ENCODE measurements around the gene CDX1.

CDX1 gene

GRCh38 chr5:150186897-150187296 lies 20.3 kb downstream of the CDX1 start:
- no peak overlapping the region for H3K4me3 Mint-ChIP-seq
- no peak overlapping the region for H3K27ac Mint-ChIP-seq

GRCh38 chr5:150188146-150188842 lies 21.7 kb downstream of the CDX1 start:
- H3K9me3 Mint-ChIP-seq = no peaks in the 10 kb centered on the region
- no peaks in the 10 kb centered on the region for H3K36me3 Mint-ChIP-seq (ENCODE audit: low read depth)
- no peak overlapping the region for H3K27ac Mint-ChIP-seq
- peaks cover 27% of the 10 kb centered on the region for H3K27me3 Mint-ChIP-seq
- no peak overlapping the region for H3K4me3 Mint-ChIP-seq
- H3K4me1 Mint-ChIP-seq (ENCODE audit: low read depth) = no peaks in the 10 kb centered on the region

More at GRCh38 chr5:150186897-150187296, 20.3 kb downstream of the CDX1 start:
- H3K27me3 Mint-ChIP-seq = peaks cover 23% of the 10 kb centered on the region
- H3K4me1 Mint-ChIP-seq (ENCODE audit: low read depth) = no peaks in the 10 kb centered on the region
- no peaks in the 10 kb centered on the region for H3K9me3 Mint-ChIP-seq
- H3K36me3 Mint-ChIP-seq (ENCODE audit: low read depth) = no peaks in the 10 kb centered on the region

DNA sequence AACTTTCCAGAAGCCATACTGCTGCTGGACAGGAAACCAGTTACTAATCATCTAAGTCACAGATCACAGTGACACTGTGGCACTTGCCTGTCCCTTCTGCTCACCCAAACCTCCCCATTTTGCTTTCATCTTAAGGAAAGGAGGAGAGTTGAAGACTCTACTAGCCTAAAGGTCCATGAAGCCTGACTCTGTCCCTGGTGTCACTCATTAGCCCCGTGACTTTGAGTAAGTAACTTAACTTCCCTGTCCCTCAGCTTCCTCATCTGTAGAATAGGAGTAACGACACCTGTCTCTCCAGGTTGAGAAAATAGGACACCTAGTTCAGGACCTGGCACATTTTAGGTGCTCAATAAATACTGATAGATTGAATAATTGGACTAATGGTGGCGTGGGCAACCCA lies 22.7 kb downstream of the CDX1 start:
- Mint-ChIP-seq H3K27me3 (peaks cover 32% of the 10 kb centered on the region), H3K9me3 (no peaks in the 10 kb centered on the region), H3K4me1 (ENCODE audit: low read depth) (no peaks in the 10 kb centered on the region), H3K27ac (no peak overlapping the region), H3K36me3 (ENCODE audit: low read depth) (no peaks in the 10 kb centered on the region), H3K4me3 (no peak overlapping the region)

- Mint-ChIP-seq H3K4me3 (no peak within 1 kb of the TSS), H3K9me3 (no peaks in the 10 kb centered on the region), H3K36me3 (ENCODE audit: low read depth) (no peaks in the 10 kb centered on the region), H3K27ac (no peak within 1 kb of the TSS), H3K27me3 (peaks cover 32% of the 10 kb centered on the region), H3K4me1 (ENCODE audit: low read depth) (no peaks in the 10 kb centered on the region)
Observed at GRCh38 chr5:150189728-150190502, 23.3 kb downstream of the CDX1 start, which contains the start of gene SLC6A7. Gene SLC6A7, plus strand, starts transcription at chr5:150190062. Its CDS starts 266 bp downstream, at chr5:150190328.

DNA sequence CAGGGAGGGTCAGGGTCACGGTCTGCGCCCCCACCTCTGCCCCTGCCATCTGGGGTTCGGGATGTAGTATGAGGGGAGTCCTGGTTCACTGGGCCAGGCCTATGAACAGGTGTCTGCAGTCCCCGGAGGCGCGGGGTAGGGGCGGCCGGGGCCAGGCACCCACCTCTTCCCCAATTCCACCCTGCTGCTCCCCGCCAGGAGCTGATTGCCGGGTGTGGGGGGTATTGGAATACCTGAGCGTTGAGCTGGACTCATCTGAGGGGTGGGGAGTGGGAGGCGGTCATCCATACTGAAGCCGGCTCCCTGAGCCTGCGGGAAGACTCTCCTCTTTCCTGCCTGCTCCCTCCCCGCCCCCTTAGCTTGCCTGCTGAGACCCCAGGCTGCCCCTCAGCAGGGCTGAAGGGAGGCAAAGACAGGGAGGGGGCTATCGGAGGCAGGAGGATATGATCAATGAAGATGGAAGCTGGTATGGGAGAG lies 24.0 kb downstream of the CDX1 start:
- Mint-ChIP-seq H3K36me3 (ENCODE audit: low read depth) (no peaks in the 10 kb centered on the region), H3K4me3 (no peak overlapping the region), H3K27me3 (peaks cover 32% of the 10 kb centered on the region), H3K4me1 (ENCODE audit: low read depth) (no peaks in the 10 kb centered on the region), H3K27ac (no peak overlapping the region), H3K9me3 (no peaks in the 10 kb centered on the region)

- H3K27me3 Mint-ChIP-seq = peaks cover 32% of the 10 kb centered on the region
- no peak overlapping the region for H3K4me3 Mint-ChIP-seq
- H3K4me1 Mint-ChIP-seq (ENCODE audit: low read depth) = no peaks in the 10 kb centered on the region
Observed at GRCh38 chr5:150190987-150191386, 24.4 kb downstream of the CDX1 start.

DNA sequence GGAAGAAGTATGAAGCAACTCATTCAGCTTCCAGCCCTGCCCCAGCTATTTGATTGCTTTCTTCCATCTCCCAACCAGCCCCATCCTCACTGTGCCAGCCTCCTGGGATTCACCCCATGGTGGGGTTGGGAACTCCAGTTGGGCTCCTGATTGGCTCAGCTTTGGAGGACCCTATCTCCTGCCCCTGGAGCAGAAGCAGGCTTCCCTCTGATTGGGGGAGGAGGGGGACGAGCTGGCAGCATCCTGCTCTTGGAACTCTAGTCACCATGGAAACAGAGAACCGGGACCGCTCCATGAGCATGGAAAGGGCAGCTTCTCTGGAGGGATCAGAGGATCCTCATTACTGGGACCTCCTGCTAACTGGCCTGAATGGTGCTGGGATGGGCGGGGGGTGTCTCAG lies 25.9 kb downstream of the CDX1 start:
- Mint-ChIP-seq H3K4me1 (ENCODE audit: low read depth) (no peaks in the 10 kb centered on the region), H3K36me3 (ENCODE audit: low read depth) (no peaks in the 10 kb centered on the region), H3K4me3 (no peak overlapping the region), H3K27me3 (peaks cover 35% of the 10 kb centered on the region), H3K9me3 (no peaks in the 10 kb centered on the region), H3K27ac (no peak overlapping the region)

More at GRCh38 chr5:150190987-150191386, 24.4 kb downstream of the CDX1 start:
- Mint-ChIP-seq H3K27ac (no peak overlapping the region), H3K9me3 (no peaks in the 10 kb centered on the region), H3K36me3 (ENCODE audit: low read depth) (no peaks in the 10 kb centered on the region)

DNA sequence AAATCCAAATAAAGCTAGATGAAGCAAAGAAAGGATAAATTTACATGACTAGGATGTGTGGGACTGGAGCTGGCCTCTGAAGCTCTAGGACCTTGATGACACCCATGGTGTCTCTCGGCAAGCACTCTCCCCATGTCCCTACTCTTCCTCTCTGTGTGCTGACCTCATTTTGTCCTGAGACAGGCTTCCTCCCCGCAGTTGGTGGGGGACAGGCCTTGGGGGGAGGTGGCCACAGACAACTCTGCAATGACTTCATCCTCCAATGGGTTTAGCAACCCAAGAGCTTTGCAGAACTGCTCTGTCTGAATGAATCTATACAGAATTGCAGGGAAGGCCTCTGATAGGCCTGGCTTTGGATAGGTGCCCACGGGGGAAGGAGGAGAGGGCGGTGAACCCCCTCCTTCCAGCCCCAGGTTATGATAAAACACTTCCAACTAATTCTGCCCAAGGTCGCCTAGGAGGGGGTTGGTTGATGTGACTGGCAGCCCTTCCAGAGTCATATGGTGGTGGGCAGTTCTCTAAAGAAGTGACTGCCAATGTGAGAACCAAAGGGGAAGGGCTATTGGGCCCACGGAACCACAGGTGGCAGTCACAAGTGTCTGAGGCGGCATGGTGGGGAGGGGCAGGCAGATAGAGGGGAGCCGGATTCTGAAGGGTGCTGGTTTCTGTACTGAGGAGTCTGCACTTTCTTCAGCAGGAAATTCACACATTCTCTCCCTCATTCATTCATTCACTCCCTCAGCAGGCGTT lies 29.3 kb downstream of the CDX1 start:
- H3K4me1 Mint-ChIP-seq (ENCODE audit: low read depth) = no peaks in the 10 kb centered on the region
- H3K9me3 Mint-ChIP-seq = no peaks in the 10 kb centered on the region
- no peaks in the 10 kb centered on the region for H3K36me3 Mint-ChIP-seq (ENCODE audit: low read depth)
- H3K4me3 Mint-ChIP-seq = no peak overlapping the region
- no peak overlapping the region for H3K27ac Mint-ChIP-seq
- peaks cover 30% of the 10 kb centered on the region for H3K27me3 Mint-ChIP-seq

GRCh38 chr5:150196514-150196913 lies 29.9 kb downstream of the CDX1 start:
- no peaks in the 10 kb centered on the region for H3K9me3 Mint-ChIP-seq

GRCh38 chr5:150196986-150197385 lies 30.4 kb downstream of the CDX1 start:
- no peak overlapping the region for H3K27ac Mint-ChIP-seq
- no peaks in the 10 kb centered on the region for H3K36me3 Mint-ChIP-seq (ENCODE audit: low read depth)
- H3K4me1 Mint-ChIP-seq (ENCODE audit: low read depth) = no peaks in the 10 kb centered on the region

More at GRCh38 chr5:150196514-150196913, 29.9 kb downstream of the CDX1 start:
- Mint-ChIP-seq H3K27me3 (peaks cover 27% of the 10 kb centered on the region), H3K4me3 (no peak overlapping the region), H3K36me3 (ENCODE audit: low read depth) (no peaks in the 10 kb centered on the region), H3K27ac (no peak overlapping the region), H3K4me1 (ENCODE audit: low read depth) (no peaks in the 10 kb centered on the region)

GRCh38 chr5:150197476-150197875 lies 30.9 kb downstream of the CDX1 start:
- Mint-ChIP-seq H3K9me3 (no peaks in the 10 kb centered on the region), H3K27ac (no peak overlapping the region), H3K4me3 (no peak overlapping the region), H3K36me3 (ENCODE audit: low read depth) (no peaks in the 10 kb centered on the region), H3K27me3 (peaks cover 24% of the 10 kb centered on the region), H3K4me1 (ENCODE audit: low read depth) (no peaks in the 10 kb centered on the region)

More at GRCh38 chr5:150196986-150197385, 30.4 kb downstream of the CDX1 start:
- Mint-ChIP-seq H3K27me3 (peaks cover 24% of the 10 kb centered on the region), H3K9me3 (no peaks in the 10 kb centered on the region), H3K4me3 (no peak overlapping the region)

DNA sequence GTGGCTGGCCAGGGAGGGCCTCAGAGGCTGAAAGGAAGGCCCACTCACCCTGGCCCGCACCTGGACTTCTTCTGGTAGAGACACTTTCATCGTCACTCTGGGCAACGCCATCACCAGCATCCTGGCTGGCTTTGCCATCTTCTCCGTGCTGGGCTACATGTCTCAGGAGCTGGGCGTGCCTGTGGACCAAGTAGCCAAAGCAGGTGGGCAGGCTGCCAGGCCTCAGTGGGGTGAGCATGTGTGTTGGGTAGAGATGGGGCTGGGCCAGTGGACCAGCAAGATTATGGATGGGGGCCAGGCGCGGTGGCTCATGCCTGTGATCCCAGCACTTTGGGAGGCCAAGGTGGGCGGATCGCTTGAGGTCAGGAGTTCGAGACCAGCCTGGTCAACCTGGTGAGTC lies 35.9 kb downstream of the CDX1 start:
- Mint-ChIP-seq H3K27me3 (peaks cover 11% of the 10 kb centered on the region), H3K4me1 (ENCODE audit: low read depth) (no peaks in the 10 kb centered on the region), H3K27ac (no peak overlapping the region), H3K4me3 (no peak overlapping the region), H3K9me3 (no peaks in the 10 kb centered on the region), H3K36me3 (ENCODE audit: low read depth) (no peaks in the 10 kb centered on the region)

DNA sequence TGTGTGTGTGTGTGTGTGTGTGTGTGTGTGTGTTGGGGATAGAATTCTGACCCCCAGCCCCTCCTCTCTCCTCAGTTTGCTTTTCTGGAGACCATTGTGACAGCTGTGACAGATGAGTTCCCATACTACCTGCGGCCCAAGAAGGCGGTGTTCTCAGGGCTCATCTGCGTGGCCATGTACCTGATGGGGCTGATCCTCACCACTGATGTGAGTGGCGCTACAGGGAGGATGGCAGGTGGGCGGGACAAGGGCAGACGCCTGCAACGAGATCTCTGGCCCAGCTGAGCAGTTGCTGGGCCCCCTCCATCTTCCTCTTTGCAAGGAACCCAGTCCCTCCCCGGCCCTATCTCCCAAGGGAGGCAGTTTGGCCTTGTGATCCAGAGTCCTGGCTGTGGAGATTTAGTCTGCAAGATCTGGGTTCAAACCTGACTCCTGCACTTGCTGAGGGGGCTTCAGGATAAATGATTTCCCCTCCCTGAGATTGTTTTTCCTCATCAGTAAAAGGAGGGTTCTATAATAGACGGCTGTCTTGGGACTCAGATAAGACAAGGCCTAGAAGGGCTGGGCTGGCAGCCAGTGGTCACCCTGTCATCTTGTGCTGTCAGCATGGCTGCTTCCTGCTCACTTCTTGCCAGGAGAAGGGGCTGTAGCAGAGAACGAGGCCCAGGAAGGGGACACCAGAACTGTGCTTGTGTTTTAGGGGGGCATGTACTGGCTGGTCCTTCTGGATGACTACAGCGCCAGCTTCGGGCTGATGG lies 37.4 kb downstream of the CDX1 start:
- H3K27ac Mint-ChIP-seq = no peak overlapping the region
- peaks cover 15% of the 10 kb centered on the region for H3K27me3 Mint-ChIP-seq
- no peak overlapping the region for H3K4me3 Mint-ChIP-seq
- H3K9me3 Mint-ChIP-seq = no peaks in the 10 kb centered on the region
- H3K36me3 Mint-ChIP-seq (ENCODE audit: low read depth) = no peaks in the 10 kb centered on the region
- peaks cover 12% of the 10 kb centered on the region for H3K4me1 Mint-ChIP-seq (ENCODE audit: low read depth)

DNA sequence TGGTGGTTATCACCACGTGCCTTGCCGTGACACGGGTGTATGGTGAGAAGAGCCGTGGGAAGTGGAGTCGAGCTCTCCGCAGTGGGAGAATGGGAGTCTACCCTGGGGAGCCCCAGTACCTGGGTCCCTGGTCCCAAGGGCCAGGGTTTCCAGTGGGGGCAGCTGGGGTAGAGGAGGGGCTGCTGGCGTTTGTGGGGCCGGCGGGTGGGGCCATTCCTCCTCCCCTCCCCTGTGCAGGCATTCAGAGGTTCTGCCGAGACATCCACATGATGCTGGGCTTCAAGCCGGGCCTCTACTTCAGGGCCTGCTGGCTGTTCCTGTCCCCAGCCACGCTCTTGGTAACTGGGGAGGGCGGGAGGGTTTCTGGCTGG lies 38.0 kb downstream of the CDX1 start:
- Mint-ChIP-seq H3K36me3 (ENCODE audit: low read depth) (no peaks in the 10 kb centered on the region), H3K9me3 (no peaks in the 10 kb centered on the region), H3K27me3 (peaks cover 15% of the 10 kb centered on the region), H3K4me1 (ENCODE audit: low read depth) (peaks cover 16% of the 10 kb centered on the region), H3K4me3 (no peak overlapping the region), H3K27ac (no peak overlapping the region)

Data from stimulated activated naive CD8-positive, alpha-beta T cell treated with anti-CD3 and anti-CD28 coated beads, Interleukin-15, Interleukin-2, amounts not matched to agents 100 ng/mL and 50 ng/mL, for 24 hours (primary cell).